Epithelial cell of proximal tubule (primary cell): ENCODE measurements around the gene SLC9A9. TPM values are rescaled to one million over a fixed set of nuclear protein-coding genes. Genes with fewer than 3 reads are reported as not detected.

Experiments used
- DNase-seq: peaks from one replicate; pipeline ENCODE4 v3.0.0-alpha.2; 2011; ENCODE audit warnings: low read depth
- H3K4me3 ChIP-seq: 2 replicates; pipeline ENCODE4 v1.5.1; 2011; ENCODE audit warnings: low read depth, mild to moderate bottlenecking, low read length
- CTCF ChIP-seq: conservative IDR thresholded peaks from 2 replicates; pipeline ENCODE4 v1.5.1; 2012; ENCODE audit warnings: low read depth, mild to moderate bottlenecking, low read length
- total RNA-seq: library from RNA; depleted of rRNA; stranded (reverse); fragments of >200 nt; gene quantifications from 2 replicates; pipeline ENCODE4 v1.2.3, GENCODE V29; 2015

The SLC9A9 gene
- total RNA-seq, 1 donor from 2014 or later: 0.17 TPM

- H3K4me3 ChIP-seq: no peak overlapping the region
- no peak for TF ChIP-seq CTCF
- no peak for DNase-seq
Measured at GRCh38 chr3:143402602-143403001, 445.7 kb downstream of the SLC9A9 start.

GRCh38 chr3:143396790-143397189 lies 451.5 kb downstream of the SLC9A9 start:
- no peak for DNase-seq
- TF ChIP-seq CTCF: no peak
- H3K4me3 ChIP-seq: no peak overlapping the region

- no peak for DNase-seq
- no peak for TF ChIP-seq CTCF
- H3K4me3 ChIP-seq: no peak overlapping the region
Measured at GRCh38 chr3:143389388-143389787, 458.9 kb downstream of the SLC9A9 start.

- H3K4me3 ChIP-seq: no peak overlapping the region
- TF ChIP-seq CTCF: no peak
Measured at GRCh38 chr3:143387425-143387824, 460.8 kb downstream of the SLC9A9 start.

GRCh38 chr3:143384076-143384475 lies 464.2 kb downstream of the SLC9A9 start:
- DNase-seq: no peak
- no peak for TF ChIP-seq CTCF

More at GRCh38 chr3:143387425-143387824, 460.8 kb downstream of the SLC9A9 start:
- no peak for DNase-seq

GRCh38 chr3:143383421-143383820 lies 464.8 kb downstream of the SLC9A9 start:
- no peak for DNase-seq
- no peak overlapping the region for H3K4me3 ChIP-seq
- TF ChIP-seq CTCF: no peak

More at GRCh38 chr3:143384076-143384475, 464.2 kb downstream of the SLC9A9 start:
- H3K4me3 ChIP-seq: no peak overlapping the region

GRCh38 chr3:143382816-143383215 lies 465.5 kb downstream of the SLC9A9 start:
- TF ChIP-seq CTCF: no peak
- H3K4me3 ChIP-seq: no peak overlapping the region
- no peak for DNase-seq
